GM18511 (cell line): ENCODE data around the gene RAD51D.
"Not testable (repeated sequence)": the region's sequence is repeated elsewhere in the genome, so short reads cannot be mapped to it uniquely, and the experiment has no call there.

Experiments
- ATAC-seq: cut with Tn5 transposase; IDR thresholded peaks from one replicate; pipeline ENCODE4 v1.9.1; 2021; ENCODE audit warnings: mild to moderate bottlenecking, moderate library complexity; ENCODE audit not compliant: unreplicated experiment

RAD51D gene

GRCh38 chr17:35073183-35073790 is 46.4 kb downstream of the RAD51D start:
- no peak for ATAC-seq

GRCh38 chr17:35069311-35069710 is 50.3 kb downstream of the RAD51D start:
- no peak for ATAC-seq

GRCh38 chr17:35068249-35068648 is 51.4 kb downstream of the RAD51D start:
- ATAC-seq: no peak

GRCh38 chr17:35065880-35066279 is 53.8 kb downstream of the RAD51D start:
- no peak for ATAC-seq

- ATAC-seq: no peak
Measured at GRCh38 chr17:35064516-35065215, 55.0 kb downstream of the RAD51D start.

- peak; percentile 95 for ATAC-seq
Measured at GRCh38 chr17:35063514-35064223, 56.0 kb downstream of the RAD51D start, which contains the start of gene RFFL. Gene RFFL, minus strand, starts transcription at chr17:35063707. Its CDS starts 37,154 bp downstream, at chr17:35026553.

GRCh38 chr17:35062308-35062707 is 57.4 kb downstream of the RAD51D start:
- no peak for ATAC-seq

GRCh38 chr17:35057332-35057915 is 62.2 kb downstream of the RAD51D start:
- no peak for ATAC-seq

GRCh38 chr17:35056013-35056412 is 63.6 kb downstream of the RAD51D start:
- ATAC-seq: no peak

- no peak for ATAC-seq
Measured at GRCh38 chr17:35053204-35053603, 66.5 kb downstream of the RAD51D start.

GRCh38 chr17:35052780-35053179 is 66.9 kb downstream of the RAD51D start:
- ATAC-seq: no peak

GRCh38 chr17:35052241-35052610 is 67.4 kb downstream of the RAD51D start:
- no peak for ATAC-seq

- ATAC-seq: peak; percentile 50
Measured at GRCh38 chr17:35051579-35052240, 68.0 kb downstream of the RAD51D start.

GRCh38 chr17:35051183-35051578 is 68.5 kb downstream of the RAD51D start:
- peak; percentile 69 for ATAC-seq

- no peak for ATAC-seq
Measured at GRCh38 chr17:35050170-35050569, 69.5 kb downstream of the RAD51D start.

- no peak for ATAC-seq
Measured at GRCh38 chr17:35048685-35049379, 70.8 kb downstream of the RAD51D start.

GRCh38 chr17:35046740-35047283 is 72.8 kb downstream of the RAD51D start:
- peak; percentile 68 for ATAC-seq

- ATAC-seq: no peak
Measured at GRCh38 chr17:35046245-35046644, 73.4 kb downstream of the RAD51D start.

- not testable (repeated sequence) for ATAC-seq
Measured at GRCh38 chr17:35045458-35045979, 74.1 kb downstream of the RAD51D start.

GRCh38 chr17:35044181-35044580 is 75.5 kb downstream of the RAD51D start:
- ATAC-seq: no peak
